Astrocyte of the cerebellum (primary cell): Measurements from ENCODE around the gene SSR4.

Experiments
- DNase-seq: peaks from one replicate; pipeline ENCODE4 v3.0.0-alpha.2; 2011; ENCODE audit warnings: low read depth
- H3K4me3 ChIP-seq: 2 replicates; pipeline ENCODE4 v1.5.1; 2011; ENCODE audit warnings: mild to moderate bottlenecking, low read depth, low read length, moderate library complexity
- in situ Hi-C: cut with HindIII; loops from 2 replicates; pipeline ENCODE4 v1.10.0; 2017; ENCODE audit warnings: low sequenced_read_pairs
- TF ChIP-seq, protein P1 (sequence below): IDR thresholded peaks from 2 replicates; pipeline ENCODE4 v1.5.1; 2012; ENCODE audit warnings: low read length, low read depth, moderate library complexity, mild to moderate bottlenecking; ENCODE audit errors: missing control alignments

The SSR4 gene

GRCh38 chrX:153836921-153837320 is 42.5 kb downstream of the SSR4 start:
- in situ Hi-C loops, result no loop called here
- no peak overlapping the region for H3K4me3 ChIP-seq
- TF ChIP-seq, protein P1, sequence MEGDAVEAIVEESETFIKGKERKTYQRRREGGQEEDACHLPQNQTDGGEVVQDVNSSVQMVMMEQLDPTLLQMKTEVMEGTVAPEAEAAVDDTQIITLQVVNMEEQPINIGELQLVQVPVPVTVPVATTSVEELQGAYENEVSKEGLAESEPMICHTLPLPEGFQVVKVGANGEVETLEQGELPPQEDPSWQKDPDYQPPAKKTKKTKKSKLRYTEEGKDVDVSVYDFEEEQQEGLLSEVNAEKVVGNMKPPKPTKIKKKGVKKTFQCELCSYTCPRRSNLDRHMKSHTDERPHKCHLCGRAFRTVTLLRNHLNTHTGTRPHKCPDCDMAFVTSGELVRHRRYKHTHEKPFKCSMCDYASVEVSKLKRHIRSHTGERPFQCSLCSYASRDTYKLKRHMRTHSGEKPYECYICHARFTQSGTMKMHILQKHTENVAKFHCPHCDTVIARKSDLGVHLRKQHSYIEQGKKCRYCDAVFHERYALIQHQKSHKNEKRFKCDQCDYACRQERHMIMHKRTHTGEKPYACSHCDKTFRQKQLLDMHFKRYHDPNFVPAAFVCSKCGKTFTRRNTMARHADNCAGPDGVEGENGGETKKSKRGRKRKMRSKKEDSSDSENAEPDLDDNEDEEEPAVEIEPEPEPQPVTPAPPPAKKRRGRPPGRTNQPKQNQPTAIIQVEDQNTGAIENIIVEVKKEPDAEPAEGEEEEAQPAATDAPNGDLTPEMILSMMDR, result no peak
- DNase-seq, result no peak

DNA sequence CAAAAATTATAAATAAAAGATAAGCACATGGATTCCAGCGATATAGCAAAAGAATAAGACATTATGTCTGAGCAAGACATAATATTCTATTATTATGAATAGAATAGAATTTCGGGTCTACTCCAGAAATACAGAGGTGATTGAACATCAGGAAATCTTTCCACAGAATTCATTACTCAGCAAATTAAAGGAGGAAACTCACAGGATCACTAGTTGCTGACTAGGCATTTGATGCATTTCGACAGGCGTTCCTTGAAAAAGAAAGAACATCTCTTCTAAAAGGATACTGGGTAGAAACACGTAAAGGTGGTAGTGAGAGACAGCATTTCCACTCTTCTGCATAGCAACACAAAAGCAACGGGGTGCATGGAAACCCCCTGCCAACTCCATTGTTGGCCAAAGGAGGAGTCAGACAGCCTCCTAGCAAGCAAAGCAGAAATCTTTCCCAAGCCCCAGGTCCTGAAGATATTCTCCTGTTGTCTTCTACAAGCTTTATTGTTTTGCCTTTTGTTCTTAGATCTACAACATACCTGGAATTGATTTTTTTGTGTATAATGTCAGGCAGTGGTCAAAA is 50.1 kb downstream of the SSR4 start:
- TF ChIP-seq, protein P1, result no peak
- in situ Hi-C loops, result no loop called here
- DNase-seq, result no peak
- H3K4me3 ChIP-seq, result no peak overlapping the region

- TF ChIP-seq, protein P1, result no peak
- no peak for DNase-seq
- in situ Hi-C loops, result no loop called here
- H3K4me3 ChIP-seq, result no peak overlapping the region
These were observed 50.7 kb downstream of the SSR4 start for GRCh38 chrX:153845195-153845594.

DNA sequence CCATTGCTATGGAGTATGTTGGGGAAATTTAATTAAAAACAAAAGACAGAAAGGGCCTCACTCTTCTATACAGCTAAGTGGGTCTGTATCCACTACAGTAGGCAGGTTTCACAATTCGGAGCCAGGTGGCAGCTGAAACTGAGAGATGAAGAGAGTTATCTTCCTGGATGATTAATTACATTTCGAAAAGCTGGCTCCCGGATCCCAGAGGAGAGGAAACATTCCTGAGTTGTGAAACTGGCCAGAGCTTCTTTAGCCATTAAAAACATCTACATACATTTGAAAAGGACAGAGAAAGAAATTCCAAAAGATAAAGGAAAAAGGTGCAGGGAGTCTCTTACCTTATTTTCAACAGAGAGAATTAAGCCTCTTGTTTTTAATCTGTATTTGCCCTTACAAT is 51.4 kb downstream of the SSR4 start:
- TF ChIP-seq, protein P1, result no peak
- H3K4me3 ChIP-seq, result no peak overlapping the region
- in situ Hi-C loops, result no loop called here
- DNase-seq, result no peak
